ENCODE data around the gene LIME1.

The LIME1 gene

GRCh38 chr20:63739130-63740069 is 2.9 kb downstream of the LIME1 start, which contains the start of gene SLC2A4RG:
Gene SLC2A4RG (plus strand): TSS chr20:63739776. CDS start chr20:63739913, 137 bp downstream.
- DNase-seq = peak; percentile 52 to 86

- no peak for DNase-seq
Measured at GRCh38 chr20:63740070-63740626, 3.7 kb downstream of the LIME1 start.

DNA sequence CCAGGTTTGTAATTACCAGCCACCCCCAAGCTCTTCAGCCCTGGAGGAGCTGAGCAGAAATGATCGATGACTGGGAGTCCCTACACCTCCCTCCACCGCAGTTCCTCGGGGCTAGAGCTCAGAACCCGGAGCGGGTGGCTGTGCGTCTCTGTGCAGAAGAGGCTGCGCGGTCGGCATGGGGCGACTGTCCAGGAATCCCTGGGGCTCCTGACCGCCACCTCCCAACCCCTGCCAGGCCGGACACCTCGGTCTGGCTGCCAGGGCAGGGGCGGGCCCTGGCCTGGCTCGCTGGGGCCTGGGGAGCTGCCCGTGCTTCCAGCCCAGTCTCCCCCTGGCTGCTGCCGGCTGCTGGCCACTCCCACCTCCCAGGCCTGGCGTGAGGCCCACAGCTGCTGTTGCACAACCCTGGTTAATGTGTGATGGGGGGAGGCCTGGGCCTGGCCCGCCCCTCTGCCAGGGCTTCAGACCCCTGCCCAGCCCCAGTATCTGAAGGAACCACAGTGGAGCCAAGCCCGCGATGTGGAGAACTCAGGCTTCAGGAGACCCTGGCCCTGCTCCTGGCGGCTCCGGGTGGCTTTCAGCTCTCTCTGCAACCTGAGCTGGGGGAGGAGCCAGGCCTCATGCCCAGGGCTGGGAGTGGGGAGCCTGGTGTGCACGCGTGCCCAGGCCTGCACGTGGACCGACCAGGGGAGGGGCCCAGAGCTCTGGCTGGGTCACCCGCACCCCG is 4.3 kb downstream of the LIME1 start:
- peak; percentile 80 to 86 for DNase-seq

DNA sequence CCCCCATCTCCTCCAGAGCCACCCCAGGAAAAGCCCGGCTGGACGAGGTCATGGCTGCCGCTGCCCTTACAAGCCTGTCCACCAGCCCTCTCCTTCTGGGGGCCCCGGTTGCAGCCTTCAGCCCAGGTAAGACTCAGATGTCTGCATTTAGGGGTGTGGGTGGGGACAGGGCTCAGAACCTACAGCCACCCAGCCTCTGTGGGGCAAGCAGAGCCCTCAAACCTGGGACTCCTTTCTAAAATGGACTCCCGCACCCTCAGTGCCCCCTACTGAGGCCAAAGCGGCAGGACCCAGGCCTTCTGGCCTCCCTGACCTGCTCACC is 4.9 kb downstream of the LIME1 start:
- no peak for DNase-seq

DNA sequence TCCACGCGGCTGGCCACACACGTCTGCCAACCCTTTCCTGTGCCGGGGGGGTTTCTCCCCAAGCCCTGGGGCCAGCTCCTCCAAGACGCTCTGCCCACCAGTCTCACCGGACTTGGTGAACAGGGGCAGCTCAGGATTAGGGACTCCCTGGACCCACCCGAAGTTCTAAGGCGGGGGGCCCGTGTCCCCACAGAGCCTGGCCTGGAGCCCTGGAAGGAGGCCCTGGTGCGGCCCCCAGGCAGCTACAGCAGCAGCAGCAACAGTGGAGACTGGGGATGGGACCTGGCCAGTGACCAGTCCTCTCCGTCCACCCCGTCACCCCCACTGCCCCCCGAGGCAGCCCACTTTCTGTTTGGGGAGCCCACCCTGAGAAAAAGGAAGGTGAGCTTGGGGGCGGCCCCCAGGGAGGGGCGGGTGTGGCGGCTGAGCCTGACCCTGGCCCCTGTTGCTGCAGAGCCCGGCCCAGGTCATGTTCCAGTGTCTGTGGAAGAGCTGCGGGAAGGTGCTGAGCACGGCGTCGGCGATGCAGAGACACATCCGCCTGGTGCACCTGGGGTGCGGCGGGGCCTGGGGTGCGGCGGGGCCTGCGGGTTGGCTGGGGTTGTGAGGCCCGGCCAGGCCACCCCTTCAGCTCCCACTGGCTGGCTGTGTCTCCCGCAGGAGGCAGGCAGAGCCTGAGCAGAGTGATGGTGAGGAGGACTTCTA is 5.4 kb downstream of the LIME1 start:
- DNase-seq = no peak

DNA sequence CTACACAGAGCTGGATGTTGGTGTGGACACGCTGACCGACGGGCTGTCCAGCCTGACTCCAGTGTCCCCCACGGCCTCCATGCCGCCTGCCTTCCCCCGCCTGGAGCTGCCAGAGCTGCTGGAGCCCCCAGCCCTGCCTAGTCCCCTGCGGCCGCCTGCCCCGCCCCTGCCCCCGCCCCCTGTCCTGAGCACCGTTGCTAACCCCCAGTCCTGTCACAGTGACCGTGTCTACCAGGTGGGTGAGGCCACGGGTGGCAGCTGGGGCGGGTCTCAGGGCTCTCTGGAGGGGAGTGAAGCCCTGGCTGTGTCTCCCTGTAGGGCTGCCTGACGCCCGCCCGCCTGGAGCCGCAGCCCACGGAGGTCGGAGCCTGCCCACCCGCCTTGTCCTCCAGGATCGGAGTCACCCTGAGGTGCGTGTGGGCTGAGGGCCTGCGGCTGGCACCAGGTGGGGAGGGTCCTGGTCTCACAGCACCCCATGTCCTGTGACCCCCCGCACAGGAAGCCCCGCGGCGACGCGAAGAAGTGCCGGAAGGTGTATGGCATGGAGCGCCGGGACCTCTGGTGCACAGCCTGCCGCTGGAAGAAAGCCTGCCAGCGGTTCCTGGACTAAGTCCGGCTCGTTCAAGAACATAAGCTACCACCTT is 6.0 kb downstream of the LIME1 start:
- DNase-seq = no peak

GRCh38 chr20:63743210-63743970 is 6.9 kb downstream of the LIME1 start:
- no peak for DNase-seq

GRCh38 chr20:63744158-63744557 is 7.7 kb downstream of the LIME1 start:
- DNase-seq = no peak

GRCh38 chr20:63744574-63745423 is 8.3 kb downstream of the LIME1 start:
- no peak for DNase-seq

- no peak for DNase-seq
Measured at GRCh38 chr20:63745424-63745805, 9.0 kb downstream of the LIME1 start.

- DNase-seq = no peak
Measured at GRCh38 chr20:63745961-63746731, 9.7 kb downstream of the LIME1 start.

DNA sequence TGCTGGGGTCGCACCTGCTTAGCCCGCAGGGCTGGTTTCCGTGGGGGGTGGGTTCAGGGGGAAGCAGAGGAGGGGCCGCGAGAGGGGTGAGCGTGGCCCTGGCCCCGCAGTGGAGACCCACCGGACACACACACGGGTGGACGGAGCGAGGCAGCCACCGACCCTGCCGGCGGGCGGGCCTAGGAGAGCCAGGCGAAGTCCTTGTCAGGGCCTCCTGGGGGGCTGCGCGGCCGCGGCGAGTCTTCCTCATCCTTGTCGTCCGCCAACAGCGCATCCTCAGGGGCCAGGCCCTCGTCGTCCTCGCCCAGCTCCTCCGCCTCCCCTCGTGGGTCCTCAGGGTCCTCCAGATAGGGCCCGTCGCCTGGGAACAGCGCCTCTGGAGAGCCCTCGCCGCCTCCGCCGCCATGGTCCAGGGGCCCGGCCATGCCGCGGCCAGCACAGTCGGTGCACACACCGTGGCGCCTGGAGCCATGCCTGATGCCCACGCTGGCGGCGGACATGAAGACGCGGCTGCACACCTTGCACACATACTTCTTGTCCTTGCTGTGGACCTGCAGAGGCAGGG is 10.4 kb downstream of the LIME1 start:
- no peak for DNase-seq

- no peak for DNase-seq
Measured at GRCh38 chr20:63747622-63748069, 11.2 kb downstream of the LIME1 start.

- DNase-seq = no peak
Measured at GRCh38 chr20:63748070-63748933, 11.8 kb downstream of the LIME1 start.

GRCh38 chr20:63748934-63749270 is 12.4 kb downstream of the LIME1 start:
- DNase-seq = no peak

- DNase-seq = no peak
Measured at GRCh38 chr20:63749597-63750508, 13.4 kb downstream of the LIME1 start.

GRCh38 chr20:63750807-63751470 is 14.5 kb downstream of the LIME1 start:
- DNase-seq = no peak

All from SHP77 (cell line).